NCI-H2196 treated with DMSO at 0.1 percent for 48 hours (cell line): ENCODE data around the gene SUGP2.
A peak's percentile ranks its signal among the peaks of the same experiment; 100 is the strongest.

Source experiments
- DNase-seq: peaks from one replicate; lab custom pipeline; 2025; ENCODE audit not compliant: unreplicated experiment; lab: John Stamatoyannopoulos, UW

The SUGP2 gene

GRCh38 chr19:19033426-19034203, at the start of gene SUGP2, which contains the start of gene ARMC6:
SUGP2 (minus strand) TSS chr19:19033517; CDS start chr19:19031071, 2,446 bp downstream.
ARMC6 (plus strand) TSS chr19:19033603; CDS start chr19:19034210, 607 bp downstream.
- DNase-seq: peak; percentile 83

GRCh38 chr19:19081642-19082151, 48.4 kb upstream of the SUGP2 start:
- DNase-seq: no peak

- no peak for DNase-seq
These were observed 46.3 kb upstream of the SUGP2 start for GRCh38 chr19:19079571-19079970.

- DNase-seq: no peak
These were observed 45.5 kb upstream of the SUGP2 start for GRCh38 chr19:19078801-19079200.

GRCh38 chr19:19077103-19077502, 43.8 kb upstream of the SUGP2 start:
- DNase-seq: no peak

GRCh38 chr19:19076476-19076875, 43.2 kb upstream of the SUGP2 start:
- DNase-seq: no peak

- DNase-seq: no peak
These were observed 41.8 kb upstream of the SUGP2 start for GRCh38 chr19:19075126-19075525.

- no peak for DNase-seq
These were observed 41.0 kb upstream of the SUGP2 start for GRCh38 chr19:19074196-19074882.

GRCh38 chr19:19071897-19072296, 38.6 kb upstream of the SUGP2 start:
- no peak for DNase-seq

- no peak for DNase-seq
These were observed 35.6 kb upstream of the SUGP2 start for GRCh38 chr19:19068659-19069654.

GRCh38 chr19:19067276-19068072, 34.2 kb upstream of the SUGP2 start:
- no peak for DNase-seq

- DNase-seq: no peak
These were observed 31.8 kb upstream of the SUGP2 start for GRCh38 chr19:19064811-19065745.

- no peak for DNase-seq
These were observed 30.9 kb upstream of the SUGP2 start for GRCh38 chr19:19064098-19064722.

- peak; percentile 99 for DNase-seq
These were observed 30.1 kb upstream of the SUGP2 start, which contains the start of gene SLC25A42 for GRCh38 chr19:19063183-19064097. SLC25A42 (plus strand) TSS chr19:19063994; CDS start chr19:19096125, 32,131 bp downstream.

GRCh38 chr19:19062454-19063182, 29.3 kb upstream of the SUGP2 start:
- DNase-seq: peak; percentile 62

GRCh38 chr19:19061506-19061905, 28.2 kb upstream of the SUGP2 start:
- peak; percentile 75 for DNase-seq
